Activated CD8-positive, alpha-beta T cell treated with anti-CD3 and anti-CD28 coated beads for 36 hours (primary cell): ENCODE results near the gene GUCY2C. TPM values are rescaled to one million over a fixed set of nuclear protein-coding genes. Genes with fewer than 3 reads are reported as not detected.

Experiments
- ATAC-seq: fragments of 200-7000 bp; cut with Tn5 transposase; one replicate; pipeline ENCODE4 v1.10.0; 2021; ENCODE audit warnings: mild to moderate bottlenecking, moderate library complexity
- CTCF ChIA-PET: fragments of 350-600 bp; sonication (Branson Sonifier 250); formaldehyde crosslinking; loops from one replicate; lab custom pipeline; 2021; ENCODE audit warnings: antibody characterized with exemption; lab: Charles Lee
- POLR2A ChIA-PET: fragments of 350-600 bp; sonication (Branson Sonifier 250); formaldehyde crosslinking; loops from one replicate; lab custom pipeline; 2021; ENCODE audit warnings: antibody characterized with exemption; lab: Charles Lee
- DNase-seq: peaks from one replicate; pipeline ENCODE4 v3.0.0-alpha.2; 2020
- H3K27ac Mint-ChIP-seq: one replicate; pipeline ENCODE4 v1.8.0; 2021; ENCODE audit warnings: mild to moderate bottlenecking, mixed read lengths
- H3K27me3 Mint-ChIP-seq: one replicate; pipeline ENCODE4 v1.8.0; 2021; ENCODE audit warnings: mixed read lengths
- H3K36me3 Mint-ChIP-seq: one replicate; pipeline ENCODE4 v1.8.0; 2021; ENCODE audit warnings: low read depth, mixed read lengths
- H3K4me1 Mint-ChIP-seq: one replicate; pipeline ENCODE4 v1.8.0; 2021; ENCODE audit warnings: low read depth, mixed read lengths
- H3K4me3 Mint-ChIP-seq: one replicate; pipeline ENCODE4 v1.8.0; 2021; ENCODE audit warnings: mild to moderate bottlenecking, moderate library complexity, mixed read lengths
- H3K9me3 Mint-ChIP-seq: one replicate; pipeline ENCODE4 v1.8.0; 2021; ENCODE audit warnings: mixed read lengths
- intact Hi-C: fragments of 100-400 bp; cut with micrococcal nuclease; formaldehyde crosslinking; loops from one replicate; pipeline ENCODE4 v1.10.0; 2022
- total RNA-seq, 2 experiments: library from RNA; stranded (reverse); gene quantifications; one replicate each; pipeline ENCODE4 v1.2.3, GENCODE V29; 2021
- TF ChIP-seq, protein P1 (sequence below): fragments of 200-600 bp; IDR thresholded peaks from one replicate; pipeline ENCODE4 v1.8.0; 2022; ENCODE audit warnings: antibody characterized with exemption, mild to moderate bottlenecking

Gene GUCY2C
- total RNA-seq, 2 experiments from 2014 or later, result not detected

DNA sequence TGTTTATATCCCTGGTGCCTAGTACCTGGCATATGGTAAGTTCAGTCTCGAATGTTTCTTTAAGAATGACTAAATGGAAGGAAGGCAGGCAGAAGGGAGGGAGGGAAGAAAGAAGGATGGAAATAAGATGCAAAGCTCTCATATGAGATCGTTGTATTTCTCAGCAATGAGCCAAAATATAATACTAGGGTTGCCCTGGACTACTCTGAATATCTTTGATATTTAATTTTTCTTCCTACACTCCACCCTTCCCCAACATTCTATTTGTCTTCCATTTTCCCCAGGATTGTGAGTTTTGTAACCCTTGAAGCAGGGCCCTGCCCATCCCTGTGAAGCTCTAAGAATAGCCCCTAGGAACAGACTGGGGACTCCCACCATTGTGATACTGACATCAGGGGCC is 43.9 kb downstream of the GUCY2C start:
- no peaks in the 10 kb centered on the region for H3K9me3 Mint-ChIP-seq
- no peaks in the 10 kb centered on the region for H3K36me3 Mint-ChIP-seq
- no peak overlapping the region for H3K27ac Mint-ChIP-seq
- TF ChIP-seq, protein P1, sequence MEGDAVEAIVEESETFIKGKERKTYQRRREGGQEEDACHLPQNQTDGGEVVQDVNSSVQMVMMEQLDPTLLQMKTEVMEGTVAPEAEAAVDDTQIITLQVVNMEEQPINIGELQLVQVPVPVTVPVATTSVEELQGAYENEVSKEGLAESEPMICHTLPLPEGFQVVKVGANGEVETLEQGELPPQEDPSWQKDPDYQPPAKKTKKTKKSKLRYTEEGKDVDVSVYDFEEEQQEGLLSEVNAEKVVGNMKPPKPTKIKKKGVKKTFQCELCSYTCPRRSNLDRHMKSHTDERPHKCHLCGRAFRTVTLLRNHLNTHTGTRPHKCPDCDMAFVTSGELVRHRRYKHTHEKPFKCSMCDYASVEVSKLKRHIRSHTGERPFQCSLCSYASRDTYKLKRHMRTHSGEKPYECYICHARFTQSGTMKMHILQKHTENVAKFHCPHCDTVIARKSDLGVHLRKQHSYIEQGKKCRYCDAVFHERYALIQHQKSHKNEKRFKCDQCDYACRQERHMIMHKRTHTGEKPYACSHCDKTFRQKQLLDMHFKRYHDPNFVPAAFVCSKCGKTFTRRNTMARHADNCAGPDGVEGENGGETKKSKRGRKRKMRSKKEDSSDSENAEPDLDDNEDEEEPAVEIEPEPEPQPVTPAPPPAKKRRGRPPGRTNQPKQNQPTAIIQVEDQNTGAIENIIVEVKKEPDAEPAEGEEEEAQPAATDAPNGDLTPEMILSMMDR, result no peak
- H3K4me1 Mint-ChIP-seq, result peaks cover 8% of the 10 kb centered on the region
- no peak for ATAC-seq
- H3K4me3 Mint-ChIP-seq, result no peak overlapping the region
- POLR2A ChIA-PET, result interaction anchor here (1.2 kb wide), 1 partner anchor 10 kb away, joined by 4 read pairs; no protein-coding TSS in a partner anchor
- no peaks in the 10 kb centered on the region for H3K27me3 Mint-ChIP-seq
- intact Hi-C loops, result no loop called here
- no peak for DNase-seq
- CTCF ChIA-PET, result interaction anchor here (0.8 to 1.8 kb wide), 2 partner anchors 11 to 414 kb away, joined by 4 to 7 read pairs; no protein-coding TSS in a partner anchor

DNA sequence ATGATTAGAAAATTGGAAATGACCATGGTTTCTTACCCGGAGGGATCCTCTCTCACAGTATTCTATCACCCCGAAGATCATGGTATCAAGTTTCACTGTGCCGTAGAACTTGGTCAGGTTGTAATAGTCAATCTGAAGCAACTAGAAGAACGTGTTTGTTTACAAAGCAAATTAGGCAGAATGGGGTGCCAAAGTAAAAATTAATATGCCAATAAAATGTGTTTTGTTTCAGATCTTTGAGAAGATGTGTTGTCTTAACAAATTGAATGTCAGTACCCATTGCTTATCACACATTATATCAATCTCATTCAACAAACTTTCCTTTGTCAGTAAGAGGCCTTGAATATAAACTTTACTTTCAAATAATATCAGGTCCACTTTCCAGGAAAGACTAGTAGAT is 45.0 kb downstream of the GUCY2C start:
- ATAC-seq, result no peak
- TF ChIP-seq, protein P1, result no peak
- intact Hi-C loops, result no loop called here
- no peak for DNase-seq
- ChIA-PET CTCF (no interaction called here), POLR2A (no interaction called here)
- H3K4me3 Mint-ChIP-seq, result no peak overlapping the region
- no peaks in the 10 kb centered on the region for H3K36me3 Mint-ChIP-seq
- no peak overlapping the region for H3K27ac Mint-ChIP-seq
- H3K4me1 Mint-ChIP-seq, result peaks cover 8% of the 10 kb centered on the region
- H3K27me3 Mint-ChIP-seq, result no peaks in the 10 kb centered on the region
- H3K9me3 Mint-ChIP-seq, result no peaks in the 10 kb centered on the region

DNA sequence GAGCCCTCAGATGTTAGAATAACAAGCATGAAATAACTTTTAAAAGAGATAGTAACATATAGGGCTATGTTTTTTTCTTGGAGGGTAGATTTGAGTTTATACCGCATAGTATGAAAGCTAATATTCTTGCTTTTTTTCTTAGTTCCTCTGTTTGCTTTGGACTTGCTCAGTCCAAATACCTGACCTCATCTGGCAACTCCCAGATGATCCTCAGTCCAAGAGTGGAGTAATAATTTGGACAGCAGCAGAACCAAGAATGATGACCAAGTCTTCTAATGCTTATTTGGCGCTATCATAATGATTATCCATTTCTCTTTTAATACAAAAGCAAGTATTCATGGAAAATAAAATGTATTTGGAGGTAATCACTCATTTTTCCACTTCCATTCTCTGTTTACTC is 45.6 kb downstream of the GUCY2C start:
- no peak overlapping the region for H3K4me3 Mint-ChIP-seq
- no peak for DNase-seq

DNA sequence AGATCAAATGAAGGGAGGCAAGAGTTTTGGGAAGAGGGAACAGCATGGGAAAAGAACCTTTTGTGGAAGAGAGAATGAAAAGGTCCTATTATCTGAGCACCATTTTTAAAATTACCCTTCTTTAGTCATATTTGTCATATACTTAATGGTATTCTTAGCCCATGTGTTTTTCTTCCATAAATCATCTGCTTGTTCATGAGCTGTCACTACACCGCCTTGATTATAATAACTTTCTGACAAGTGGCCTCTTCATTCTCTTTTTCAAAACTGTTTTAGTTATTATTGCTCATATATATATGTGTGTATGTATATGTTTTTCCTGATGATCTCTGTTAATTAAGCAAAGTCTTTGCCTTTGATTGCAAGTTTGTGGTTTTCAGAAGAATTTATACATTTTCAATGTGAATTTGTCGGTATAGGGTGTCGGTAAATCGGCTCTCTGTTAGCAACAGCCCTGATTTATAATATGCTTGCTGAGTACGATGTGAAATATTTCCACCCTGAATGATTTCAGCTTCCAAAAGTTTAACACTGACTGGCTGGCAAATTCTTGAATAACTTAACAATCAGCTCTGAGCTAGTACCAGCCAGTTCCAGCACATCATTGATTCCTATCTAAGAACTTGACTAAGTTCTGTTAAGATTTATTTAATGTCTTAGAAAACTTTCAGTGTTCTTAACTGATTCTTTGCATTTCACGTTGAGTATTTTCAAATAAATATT is 49.2 kb downstream of the GUCY2C start:
- H3K36me3 Mint-ChIP-seq, result no peaks in the 10 kb centered on the region
- H3K4me3 Mint-ChIP-seq, result no peak overlapping the region
- ATAC-seq (no peak), DNase-seq (no peak)
- no peaks in the 10 kb centered on the region for H3K27me3 Mint-ChIP-seq
- intact Hi-C loops, result no loop called here
- CTCF ChIA-PET, result interaction anchor here (0.6 kb wide), 1 partner anchor 28 kb away, joined by 3 read pairs; no protein-coding TSS in a partner anchor
- no peaks in the 10 kb centered on the region for H3K9me3 Mint-ChIP-seq
- peaks cover 24% of the 10 kb centered on the region for H3K4me1 Mint-ChIP-seq
- TF ChIP-seq, protein P1, result no peak
- POLR2A ChIA-PET, result no interaction called here
- H3K27ac Mint-ChIP-seq, result no peak overlapping the region

More for the DNA sequence above, 45.6 kb downstream of the GUCY2C start:
- Mint-ChIP-seq H3K9me3 (no peaks in the 10 kb centered on the region), H3K4me1 (peaks cover 8% of the 10 kb centered on the region), H3K27me3 (no peaks in the 10 kb centered on the region), H3K27ac (no peak overlapping the region), H3K36me3 (no peaks in the 10 kb centered on the region)
- intact Hi-C loops, result no loop called here
- ChIA-PET CTCF (no interaction called here), POLR2A (no interaction called here)
- no peak for ATAC-seq
- TF ChIP-seq, protein P1, result no peak

DNA sequence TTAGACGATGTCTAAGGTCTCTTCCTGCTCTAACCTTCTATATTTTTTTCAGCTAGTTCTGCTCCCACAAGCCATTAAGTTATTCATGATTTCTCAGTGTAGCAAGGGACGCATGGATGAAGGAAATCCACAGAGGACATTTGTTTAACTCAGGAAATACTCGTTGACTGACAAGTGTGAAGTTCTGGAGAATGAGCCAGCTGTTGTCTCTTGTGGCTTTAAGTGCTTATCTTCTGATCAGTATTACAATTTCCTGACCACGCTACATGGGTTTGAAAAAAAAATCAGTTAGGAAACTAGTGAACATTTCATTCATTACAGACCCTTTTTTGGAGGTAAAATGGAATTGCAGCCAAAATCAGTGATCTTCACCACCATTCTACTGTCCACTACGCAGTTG is 53.1 kb downstream of the GUCY2C start:
- TF ChIP-seq, protein P1, result no peak
- POLR2A ChIA-PET, result no interaction called here
- H3K27ac Mint-ChIP-seq, result no peak overlapping the region
- no peaks in the 10 kb centered on the region for H3K36me3 Mint-ChIP-seq
- no peak for DNase-seq
- CTCF ChIA-PET, result interaction anchor here (0.6 to 1.0 kb wide), 2 partner anchors 39 to 137 kb away, joined by 3 read pairs; no protein-coding TSS in a partner anchor
- intact Hi-C loops, result no loop called here
- H3K9me3 Mint-ChIP-seq, result no peaks in the 10 kb centered on the region
- H3K27me3 Mint-ChIP-seq, result peaks cover 1% of the 10 kb centered on the region
- H3K4me3 Mint-ChIP-seq, result peak overlapping the region; percentile 37
- ATAC-seq, result peak; percentile 58
- peaks cover 23% of the 10 kb centered on the region for H3K4me1 Mint-ChIP-seq
